SK-N-MC (cell line): ENCODE measurements around the gene EXOSC2.

Source experiments
- EZH2 ChIP-seq: fragments of 200-600 bp; sonication (generic); IDR thresholded peaks from one replicate; pipeline ENCODE4 v1.6.1; 2017; ENCODE audit warnings: antibody characterized with exemption
- FOXP2 ChIP-seq: optimal IDR thresholded peaks from 2 replicates; pipeline ENCODE3; 2011; ENCODE audit warnings: mild to moderate bottlenecking, moderate library complexity; ENCODE audit not compliant: insufficient read depth; ENCODE audit errors: extremely low read length, control extremely low read depth
- POLR2AphosphoS5 ChIP-seq: IDR thresholded peaks from 2 replicates; pipeline ENCODE4 v1.6.1; 2012; ENCODE audit warnings: mild to moderate bottlenecking, low read depth, low read length, borderline replicate concordance

- TF ChIP-seq EZH2 (no peak), POLR2AphosphoS5 (no peak; the same call in 1 of the 2 replicates), FOXP2 (no peak)
Observed at GRCh38 chr9:130707225-130707976, 13.8 kb downstream of the EXOSC2 start.
